Activated CD8-positive, alpha-beta memory T cell treated with anti-CD3 and anti-CD28 coated beads, Interleukin-2, amount 50 U/mL, for 4 hours (primary cell): ENCODE data around the gene RPL10A.
A peak's percentile ranks its signal among the peaks of the same experiment; 100 is the strongest.

Experiments used
- DNase-seq: peaks from one replicate; pipeline ENCODE4 v3.0.0-alpha.2; 2020

Gene RPL10A

DNA sequence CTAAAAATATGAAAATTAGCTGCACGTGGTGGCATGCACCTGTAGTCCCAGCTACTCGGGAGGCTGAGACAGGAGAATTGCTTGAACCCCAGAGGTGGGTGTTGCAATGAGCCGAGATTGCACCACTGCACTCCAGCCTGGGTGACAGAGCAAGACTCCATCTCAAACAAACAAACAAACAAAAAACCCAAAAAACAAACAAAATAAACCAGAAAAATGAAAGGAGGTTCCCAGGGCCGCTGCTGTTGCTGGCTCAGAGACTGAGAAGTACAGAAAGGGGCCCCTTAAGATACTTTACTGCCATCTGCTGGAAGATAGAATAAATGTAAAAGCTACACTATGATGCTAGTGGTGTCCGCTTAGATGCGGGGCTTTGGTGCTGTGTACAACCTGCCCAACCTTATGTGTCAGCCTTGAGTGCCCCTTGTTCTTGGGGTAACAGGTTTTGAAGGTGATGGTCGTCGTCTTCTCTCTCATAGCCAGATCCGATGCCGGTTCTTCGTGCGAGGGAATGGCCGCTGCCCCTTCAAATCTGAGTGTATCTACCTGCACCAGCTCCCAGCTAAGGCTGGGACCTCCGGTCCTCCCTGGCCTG is 18.8 kb upstream of the RPL10A start:
- no peak for DNase-seq

DNA sequence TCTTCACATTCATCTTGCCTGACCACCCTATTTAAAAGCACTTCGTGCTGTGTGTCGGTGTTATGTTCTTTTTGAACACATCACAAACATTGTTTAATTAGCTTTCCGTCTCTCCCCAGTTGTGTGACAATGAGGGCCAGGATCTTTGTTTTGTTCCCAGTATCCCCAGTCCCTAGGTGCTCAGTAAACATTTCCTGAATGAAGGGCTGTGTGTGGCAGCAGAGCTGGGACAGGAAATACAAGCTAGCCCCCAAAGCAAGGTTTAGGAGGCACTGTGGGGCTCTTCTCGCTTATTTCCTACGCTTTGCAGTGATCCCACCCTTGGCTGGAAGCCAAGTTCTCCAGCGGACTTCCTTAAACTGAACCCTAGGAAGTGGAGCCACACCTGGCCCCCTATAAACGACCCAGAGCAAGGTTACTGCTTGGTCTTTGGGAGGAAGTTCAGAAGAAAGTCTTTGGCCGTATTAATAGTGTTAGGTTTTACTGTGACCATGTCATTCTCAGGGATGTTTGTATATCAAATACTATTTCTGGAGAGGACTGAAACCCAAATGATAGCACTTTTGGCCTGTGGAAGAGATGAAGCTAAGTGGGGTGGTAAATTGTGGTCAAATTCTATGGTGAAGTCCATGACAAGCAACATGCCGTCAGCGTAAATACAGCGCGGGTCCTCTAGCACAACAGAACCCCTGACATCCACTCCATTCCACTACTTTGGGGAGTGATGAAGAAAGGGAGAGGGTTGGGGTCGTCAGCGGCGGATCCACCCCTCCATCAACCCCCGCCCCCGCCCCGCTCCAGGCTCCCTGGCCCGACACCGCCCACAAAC is 16.6 kb upstream of the RPL10A start:
- no peak for DNase-seq

DNA sequence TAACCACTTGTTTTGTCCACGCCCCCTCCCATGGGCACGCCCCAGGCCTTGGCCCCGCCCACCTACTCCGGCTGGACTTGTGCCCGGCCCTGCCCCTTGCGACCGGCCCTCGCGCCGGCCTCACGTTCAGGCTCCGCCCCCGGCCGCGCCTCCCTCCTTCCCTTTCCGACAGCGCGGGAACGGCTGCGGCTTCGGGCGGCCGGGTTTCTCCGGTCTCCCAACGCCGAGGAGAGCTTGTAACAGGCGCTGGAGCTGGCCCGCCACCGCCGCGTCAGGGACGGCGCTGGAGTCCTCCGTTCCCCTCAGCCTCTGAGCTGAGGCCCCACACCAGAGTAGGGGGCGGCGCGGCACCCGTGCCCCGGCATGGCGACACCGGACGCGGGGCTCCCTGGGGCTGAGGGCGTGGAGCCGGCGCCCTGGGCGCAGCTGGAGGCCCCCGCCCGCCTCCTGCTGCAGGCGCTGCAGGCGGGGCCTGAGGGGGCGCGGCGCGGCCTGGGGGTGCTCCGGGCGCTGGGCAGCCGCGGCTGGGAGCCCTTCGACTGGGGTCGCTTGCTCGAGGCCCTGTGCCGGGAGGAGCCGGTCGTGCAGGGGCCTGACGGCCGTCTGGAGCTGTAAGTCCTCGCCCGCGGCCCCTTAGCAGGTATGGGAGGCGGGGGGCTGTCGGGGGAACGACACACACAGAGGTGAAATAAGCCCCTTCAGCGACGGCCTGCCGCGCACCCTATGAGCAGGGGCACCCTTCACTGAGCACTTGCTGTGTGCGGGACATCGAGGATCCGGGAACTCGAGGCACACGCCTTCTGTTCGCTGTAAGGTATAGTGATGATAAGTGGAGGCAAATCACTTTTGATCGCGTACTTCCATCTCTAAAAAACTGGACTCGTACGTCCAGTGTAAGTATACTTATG is 15.8 kb upstream of the RPL10A start, which contains the start of gene FANCE:
Gene FANCE (plus strand): TSS at position 156 of the 908 bp plus-strand sequence. CDS start 208 bp downstream, at position 364.
- DNase-seq: peak; percentile 90

DNA sequence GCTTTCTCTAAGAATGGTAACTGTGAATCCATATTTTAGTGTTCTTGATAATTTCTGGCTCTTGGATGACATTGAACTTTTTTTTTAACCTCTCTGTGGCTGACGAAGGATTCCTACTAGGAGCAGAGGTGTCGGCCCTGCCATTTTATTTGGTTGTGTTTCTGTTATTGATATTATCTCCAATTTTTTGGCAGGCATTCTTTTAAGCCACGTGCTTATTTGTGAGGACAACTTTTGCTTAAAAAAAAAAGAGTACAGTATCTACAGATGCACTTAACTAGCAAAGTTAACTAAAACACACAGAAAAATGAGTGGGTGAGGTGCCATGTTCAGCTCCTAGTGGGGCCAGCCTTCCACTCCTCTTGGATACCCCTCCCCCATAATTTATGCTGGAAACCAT is 15.0 kb upstream of the RPL10A start:
- no peak for DNase-seq

DNA sequence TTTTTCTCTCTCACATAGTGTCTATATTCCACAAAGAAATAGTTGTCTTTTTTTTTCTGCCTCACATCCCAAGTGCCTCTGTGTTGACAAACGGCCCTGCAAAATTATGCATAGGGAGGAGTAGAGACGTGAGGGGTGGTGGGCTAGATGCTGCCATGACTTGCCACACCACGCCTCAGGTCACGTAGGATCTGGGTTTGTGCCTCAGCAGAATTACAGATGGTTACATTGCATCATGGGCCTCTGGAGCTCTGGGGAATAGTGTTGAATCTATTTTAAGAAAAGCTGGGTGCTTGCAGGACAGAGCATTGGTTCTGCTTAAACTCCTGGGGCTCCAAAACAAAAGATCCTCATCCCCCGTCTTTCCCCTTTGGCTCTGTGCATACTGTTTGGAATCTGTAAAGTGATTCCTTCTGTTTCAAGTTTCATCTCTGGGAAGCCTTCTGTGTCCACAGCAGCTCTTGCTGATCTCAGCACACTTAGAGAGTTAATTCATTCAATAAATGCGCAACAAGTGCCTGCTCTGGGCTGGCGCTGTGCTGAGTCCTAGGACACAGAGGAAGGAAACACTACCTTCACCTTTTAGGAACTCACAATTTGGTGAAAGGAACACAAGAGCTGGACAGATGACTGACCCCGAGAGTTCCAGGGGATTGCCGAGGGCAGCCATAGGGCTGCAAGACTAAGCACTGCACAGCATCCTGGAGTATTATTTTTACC is 13.7 kb upstream of the RPL10A start:
- DNase-seq: no peak

DNA sequence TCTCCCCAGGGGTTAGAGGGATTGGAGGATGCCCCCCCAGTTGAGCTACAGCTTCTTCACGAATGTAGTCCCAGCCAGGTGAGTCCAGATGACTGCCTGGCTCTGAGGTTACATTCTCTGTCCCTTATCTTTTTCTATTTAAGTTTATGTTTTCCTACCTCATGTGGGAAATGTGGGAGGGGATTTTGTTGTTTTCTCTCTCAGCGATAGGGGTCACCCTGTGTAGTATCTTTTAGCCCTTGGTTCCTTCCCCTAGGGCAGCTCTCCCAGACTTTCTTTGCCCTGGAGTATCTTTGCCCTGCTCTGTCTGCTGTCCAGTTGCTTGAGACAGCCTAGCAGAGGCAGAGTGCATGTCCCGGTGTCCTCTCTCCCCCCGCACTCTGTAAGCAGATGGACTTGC is 10.3 kb upstream of the RPL10A start:
- DNase-seq: no peak

DNA sequence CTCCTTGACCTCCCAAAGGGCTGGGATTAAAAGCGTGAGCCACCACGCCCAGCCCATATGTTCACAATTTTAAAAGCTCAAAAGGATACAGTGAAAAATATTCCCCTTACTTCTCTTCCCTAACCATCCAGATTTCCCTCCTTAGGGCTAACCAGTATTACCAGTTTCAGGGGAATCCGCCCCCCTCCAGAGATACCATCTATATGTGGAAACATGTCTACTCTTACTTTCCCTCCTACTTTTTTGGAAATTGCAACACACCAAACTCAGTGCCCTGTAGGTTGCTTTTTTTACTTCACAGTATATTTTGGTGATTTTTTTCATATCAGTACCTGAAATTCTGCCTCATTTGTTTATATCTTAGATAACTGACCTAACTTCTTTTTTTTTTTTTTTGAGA is 6.9 kb upstream of the RPL10A start:
- no peak for DNase-seq

DNA sequence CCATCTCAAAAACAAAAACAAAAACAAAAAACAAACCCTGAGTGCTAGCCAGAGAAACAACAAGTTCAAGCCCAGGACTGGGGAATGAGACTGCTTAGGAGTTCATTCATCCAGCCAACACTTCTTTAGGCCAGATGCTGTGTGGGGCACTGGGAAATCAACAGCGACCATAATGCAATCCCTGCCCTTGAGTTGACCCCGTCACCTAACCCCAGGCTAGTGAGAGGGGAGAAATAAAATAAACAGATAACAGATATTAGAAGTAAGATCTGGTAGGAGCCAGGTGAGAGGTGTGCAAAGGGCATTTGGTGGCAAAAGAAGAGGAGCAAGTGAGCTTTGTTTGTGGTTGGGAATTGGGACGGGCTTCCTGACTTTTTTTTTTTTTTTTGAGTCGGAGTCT is 4.9 kb upstream of the RPL10A start:
- no peak for DNase-seq

DNA sequence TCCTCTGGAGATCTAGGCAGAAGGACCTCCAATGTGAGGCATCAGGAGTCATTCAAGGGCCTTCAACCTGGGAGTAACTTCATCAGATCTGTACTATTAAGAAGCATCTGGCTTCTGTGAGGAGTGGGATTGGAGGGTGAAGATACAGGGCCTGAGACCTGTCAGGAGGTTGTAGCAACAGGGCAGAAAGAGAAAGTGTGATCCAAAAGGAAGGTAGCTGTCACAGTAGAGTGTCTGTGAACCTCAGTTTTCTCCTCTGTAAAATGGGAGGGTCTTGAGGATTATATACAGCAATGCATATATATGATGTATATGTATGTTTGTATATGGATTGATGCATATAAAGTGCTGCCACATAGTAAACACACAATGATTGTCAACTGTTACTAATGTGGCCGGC is 2.6 kb upstream of the RPL10A start:
- DNase-seq: no peak

DNA sequence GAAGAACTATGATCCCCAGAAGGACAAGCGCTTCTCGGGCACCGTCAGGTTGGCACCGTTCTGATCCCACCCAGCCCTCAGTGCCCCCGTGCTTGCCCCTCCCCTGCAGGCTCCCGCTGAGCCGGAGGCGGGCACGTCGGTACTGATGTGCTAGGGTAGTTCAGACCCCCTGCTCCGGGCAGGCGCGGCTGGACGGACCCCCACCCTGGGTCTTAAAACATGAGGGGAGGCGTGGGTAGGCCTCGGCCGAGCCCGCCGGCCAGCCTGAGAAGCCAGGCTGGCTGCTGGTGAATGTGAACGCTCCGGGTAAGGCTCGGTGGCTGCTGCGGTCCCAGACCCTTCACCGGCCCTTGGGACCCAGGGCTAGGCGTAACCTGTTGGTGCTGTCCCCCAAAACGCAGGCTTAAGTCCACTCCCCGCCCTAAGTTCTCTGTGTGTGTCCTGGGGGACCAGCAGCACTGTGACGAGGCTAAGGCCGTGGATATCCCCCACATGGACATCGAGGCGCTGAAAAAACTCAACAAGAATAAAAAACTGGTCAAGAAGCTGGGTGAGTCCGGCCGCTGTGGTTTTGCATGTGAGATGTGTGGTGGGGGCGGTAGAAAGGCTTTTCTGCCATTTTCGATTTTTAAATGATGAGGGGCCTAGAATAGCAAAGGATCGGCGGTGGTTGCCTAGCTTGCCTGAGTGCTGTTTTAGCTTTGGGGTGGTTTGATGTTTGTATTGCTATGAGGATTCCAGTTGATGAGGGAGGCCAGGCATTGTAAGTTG is 964 bp downstream of the RPL10A start:
- peak; percentile 57 for DNase-seq

DNA sequence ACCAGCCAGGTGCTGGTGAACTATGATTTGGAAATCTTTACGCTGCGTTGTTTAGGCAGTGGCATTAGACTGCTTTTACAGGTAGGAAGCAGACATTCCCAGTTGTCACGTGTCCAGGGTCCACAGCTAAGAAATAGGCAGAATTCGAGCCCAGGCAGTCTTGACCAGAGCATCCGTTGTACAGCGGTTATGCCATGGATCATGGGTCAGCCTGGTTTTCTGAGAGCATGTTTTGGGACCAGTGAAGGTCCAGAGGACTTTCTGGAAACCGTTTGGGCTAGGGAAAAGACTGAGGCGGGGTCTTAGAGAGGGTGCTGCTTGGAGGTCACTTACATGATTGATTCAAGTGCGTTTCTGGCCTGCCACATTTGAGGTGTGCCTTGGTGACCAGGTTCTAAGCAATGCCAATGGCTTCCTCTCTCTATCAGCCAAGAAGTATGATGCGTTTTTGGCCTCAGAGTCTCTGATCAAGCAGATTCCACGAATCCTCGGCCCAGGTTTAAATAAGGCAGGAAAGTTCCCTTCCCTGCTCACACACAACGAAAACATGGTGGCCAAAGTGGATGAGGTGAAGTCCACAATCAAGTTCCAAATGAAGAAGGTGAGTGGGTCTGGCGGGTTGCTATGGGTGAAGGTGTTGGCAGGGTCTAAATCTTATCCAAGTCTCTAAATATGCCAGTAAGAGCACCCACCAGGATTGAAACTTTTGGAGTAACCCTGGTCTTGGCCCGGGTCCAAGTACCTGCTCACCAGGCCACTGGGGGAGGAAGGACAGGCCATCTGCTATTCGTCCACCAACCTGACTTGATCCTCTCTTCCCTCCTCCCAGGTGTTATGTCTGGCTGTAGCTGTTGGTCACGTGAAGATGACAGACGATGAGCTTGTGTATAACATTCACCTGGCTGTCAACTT is 1.8 kb downstream of the RPL10A start:
- DNase-seq: no peak

DNA sequence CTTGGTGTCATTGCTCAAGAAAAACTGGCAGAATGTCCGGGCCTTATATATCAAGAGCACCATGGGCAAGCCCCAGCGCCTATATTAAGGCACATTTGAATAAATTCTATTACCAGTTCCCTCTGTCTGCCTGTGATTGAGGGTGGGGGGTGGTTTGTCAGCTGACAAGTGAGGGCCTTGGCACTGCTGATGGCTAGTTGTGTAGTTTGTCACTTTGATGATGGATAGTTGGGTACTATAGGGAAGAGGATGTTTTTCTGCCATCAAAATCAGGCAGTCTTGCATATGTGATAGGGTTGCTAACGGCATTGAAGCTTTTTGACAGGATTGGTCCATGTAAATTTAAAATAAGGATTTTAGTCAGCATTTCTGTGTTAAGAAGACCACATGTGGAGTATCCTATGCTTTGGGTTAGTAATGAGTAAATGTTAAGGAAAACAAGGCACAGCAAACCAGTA is 2.5 kb downstream of the RPL10A start:
- DNase-seq: no peak

DNA sequence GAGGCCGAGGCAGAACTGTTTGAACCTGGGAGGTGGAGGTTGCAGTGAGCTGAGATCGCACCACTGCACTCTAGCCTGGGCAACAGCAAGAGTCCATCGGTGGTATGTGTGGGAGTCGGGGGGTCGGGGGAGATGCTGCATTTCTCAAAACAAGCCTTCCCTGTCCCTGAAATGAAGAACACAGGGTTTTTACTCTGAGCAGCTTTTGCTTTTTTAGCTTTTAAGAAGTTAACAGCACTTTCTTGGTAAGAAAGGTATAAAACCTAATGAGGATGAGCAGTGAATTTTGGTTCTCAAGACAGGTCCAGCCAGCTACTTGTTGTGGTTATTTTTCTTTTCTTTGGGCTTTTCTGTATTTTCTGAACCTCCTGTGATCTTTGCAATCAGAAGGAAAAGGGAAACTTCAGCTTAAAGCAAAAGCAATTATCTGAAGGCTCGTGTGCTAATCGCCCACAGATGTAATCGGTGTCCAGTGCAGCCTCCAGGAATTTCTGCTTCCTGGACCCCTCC is 3.7 kb downstream of the RPL10A start:
- no peak for DNase-seq

DNA sequence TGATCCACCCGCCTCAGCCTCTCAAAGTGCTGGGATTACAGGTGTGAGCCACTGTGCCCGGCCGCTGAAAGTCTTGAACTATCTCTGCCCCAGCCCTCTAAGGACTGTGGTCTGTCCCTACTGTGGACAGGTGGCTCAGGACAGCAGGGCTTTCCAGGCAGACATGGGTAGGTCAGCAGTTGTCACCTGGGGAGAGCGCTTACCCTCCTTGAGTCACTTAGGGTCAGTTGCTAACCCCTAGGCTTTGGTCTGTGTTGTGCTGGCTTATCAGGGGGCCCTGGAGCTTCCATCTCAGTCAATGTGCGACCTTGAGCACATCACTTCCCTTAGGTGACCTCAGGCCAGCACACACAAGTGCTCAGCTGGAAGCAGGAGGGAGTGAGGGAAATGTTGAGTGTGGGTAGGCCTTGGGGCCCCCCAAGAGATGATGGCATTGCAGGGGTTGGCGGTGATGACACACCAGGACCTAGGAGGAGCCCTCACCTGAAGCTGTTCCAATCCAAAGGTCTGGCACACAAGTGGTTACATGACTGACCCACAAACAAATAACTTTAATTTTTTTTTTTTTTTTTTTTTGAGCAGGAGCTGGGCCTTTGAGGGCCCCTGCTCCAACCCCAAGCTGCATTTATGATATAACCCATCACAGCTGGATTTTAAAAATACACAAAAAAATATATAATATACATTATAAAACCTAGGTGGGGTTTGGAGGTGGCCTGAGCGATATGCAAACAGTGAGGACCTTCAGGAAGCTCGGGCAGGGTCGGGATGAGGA is 5.1 kb downstream of the RPL10A start:
- DNase-seq: no peak

DNA sequence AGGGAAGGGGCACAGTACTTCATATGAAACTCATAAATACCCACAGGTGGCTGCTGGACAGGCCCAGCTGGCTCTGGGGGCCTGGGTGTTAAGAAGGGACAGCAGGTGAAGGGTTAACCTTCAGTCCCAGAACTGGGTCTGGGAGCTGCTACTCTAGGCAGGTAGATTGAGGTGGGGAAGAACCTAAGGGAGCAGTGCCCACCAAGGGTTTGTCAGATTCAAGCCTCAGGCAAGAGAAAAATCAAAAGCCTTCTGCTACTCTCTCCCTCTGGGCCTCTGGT is 5.6 kb downstream of the RPL10A start:
- DNase-seq: no peak

DNA sequence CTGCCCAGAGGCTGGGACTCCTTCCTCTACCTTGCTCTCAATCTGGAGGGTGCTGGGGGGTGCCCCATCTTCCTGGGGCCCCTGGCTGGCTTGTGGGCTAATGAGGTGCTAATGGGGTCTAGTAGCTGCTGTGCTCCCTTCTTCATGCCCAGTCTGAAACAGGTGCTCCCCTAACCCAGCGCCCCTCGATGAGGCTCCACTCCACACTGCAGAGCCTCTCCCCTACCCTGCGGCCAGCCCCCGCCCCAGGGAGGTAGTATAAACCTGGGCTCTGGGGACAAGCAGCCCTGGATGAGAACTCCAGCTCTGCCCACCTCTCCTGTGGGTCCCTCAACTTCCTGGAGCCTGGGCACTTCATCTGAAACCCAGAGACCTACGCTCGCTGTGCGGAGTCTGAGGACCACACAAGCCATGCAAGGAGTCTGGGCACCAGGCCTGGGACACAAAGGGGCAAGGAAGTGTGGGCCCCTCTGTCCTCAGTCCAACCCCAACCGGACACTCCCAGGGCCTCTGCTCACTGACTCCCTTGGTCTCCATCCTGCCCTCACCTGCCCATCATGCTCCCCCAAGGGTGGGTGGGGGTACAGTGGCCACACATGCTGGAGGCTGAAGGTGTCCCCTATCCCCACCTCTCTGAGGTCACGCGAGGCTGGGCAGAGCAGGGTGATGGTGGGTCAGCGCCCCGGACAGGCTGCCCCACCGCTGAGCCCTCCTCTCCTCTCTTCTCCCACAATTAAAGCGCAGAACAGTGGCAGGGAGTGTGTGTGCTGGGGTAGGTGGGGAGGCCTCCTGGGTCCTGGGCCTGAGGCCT is 6.1 kb downstream of the RPL10A start:
- DNase-seq: no peak

DNA sequence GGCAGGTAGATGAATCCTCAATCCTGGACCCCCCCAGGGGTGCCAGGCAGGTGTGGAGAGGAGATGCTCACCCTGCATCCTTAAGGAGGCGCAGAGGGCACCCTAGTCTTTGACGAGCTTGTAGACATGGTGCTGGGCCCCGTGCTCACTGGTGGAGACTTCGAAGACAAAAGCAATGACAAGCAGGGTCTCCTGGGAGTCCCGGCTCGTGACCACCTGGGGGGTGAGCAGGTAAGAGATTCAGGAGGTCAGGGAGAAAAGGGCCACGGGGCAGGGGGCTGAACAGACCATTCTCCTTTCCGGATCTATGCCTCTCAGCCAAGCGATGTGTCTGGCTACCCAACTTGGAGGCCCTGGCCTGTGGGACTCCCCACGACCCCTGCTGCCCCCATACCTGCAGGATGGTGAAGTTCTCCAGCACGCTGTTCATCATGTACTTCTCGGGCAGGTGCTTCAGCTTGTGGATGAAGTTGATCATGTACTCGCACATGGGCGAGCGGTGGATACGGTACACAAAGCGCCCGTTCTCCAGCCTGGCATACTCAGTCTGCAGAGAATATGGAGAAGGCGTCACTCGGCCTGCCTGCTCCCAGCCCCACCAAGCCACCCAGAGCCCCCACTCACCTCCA is 6.9 kb downstream of the RPL10A start:
- no peak for DNase-seq

DNA sequence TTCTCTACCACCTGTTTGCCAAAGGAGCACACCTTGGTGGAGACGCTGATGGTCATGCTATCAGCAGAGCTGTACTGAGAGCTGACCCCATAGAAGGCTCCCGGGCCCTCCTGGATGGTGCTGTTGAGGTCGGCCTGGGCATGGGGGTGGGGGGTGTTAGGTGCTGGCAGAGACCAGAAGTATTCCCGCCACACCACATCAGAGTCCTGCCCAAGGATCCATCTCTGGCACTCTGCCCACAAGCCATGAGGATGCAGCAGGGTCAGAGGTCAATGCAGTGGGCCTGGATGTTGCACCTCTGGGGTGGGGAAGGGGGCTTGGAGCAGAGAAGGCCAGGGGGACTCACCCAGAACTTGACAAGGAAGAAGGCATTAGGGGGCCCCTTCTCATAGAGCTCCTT is 7.4 kb downstream of the RPL10A start:
- DNase-seq: no peak

DNA sequence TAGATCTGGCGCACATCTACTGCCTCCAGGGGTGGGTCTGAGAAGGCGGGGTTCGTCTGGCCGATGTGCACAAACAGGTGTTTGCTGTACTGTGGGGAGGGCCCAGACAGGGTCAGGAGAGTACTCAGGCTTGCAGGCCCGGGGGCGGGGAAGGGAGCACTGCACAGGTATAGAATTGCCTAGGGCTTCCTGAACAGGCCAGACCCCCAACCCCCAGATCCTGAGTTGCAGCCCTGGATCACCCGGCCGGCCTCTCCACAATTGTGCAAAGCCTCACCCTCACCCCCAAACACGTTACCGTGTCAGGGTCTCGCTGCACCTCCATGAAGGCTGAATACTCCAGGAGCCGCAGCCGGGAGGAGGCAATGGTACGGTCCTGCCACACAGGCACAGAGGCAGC is 7.8 kb downstream of the RPL10A start:
- DNase-seq: no peak
